Skin epidermis (tissue), 12 donors: Measurements from ENCODE around the gene XPNPEP1.

Experiments used
- H3K27ac ChIP-seq, 21 experiments: fragments of 200-600 bp; sonication (generic) in 11 of 21; one replicate each; pipeline ENCODE4 v1.5.0; 2020; ENCODE audit warnings: mild to moderate bottlenecking in 3 of 21, inconsistent platforms in 2 of 21, moderate library complexity in 2 of 21
- H3K4me3 ChIP-seq, 7 experiments: fragments of 200-600 bp; sonication (generic) in 2 of 7; one replicate each; pipeline ENCODE4 v1.5.0; 2020; ENCODE audit warnings: inconsistent platforms in 2 of 7, mild to moderate bottlenecking in 2 of 7, moderate library complexity in 1 of 7

XPNPEP1 gene

DNA sequence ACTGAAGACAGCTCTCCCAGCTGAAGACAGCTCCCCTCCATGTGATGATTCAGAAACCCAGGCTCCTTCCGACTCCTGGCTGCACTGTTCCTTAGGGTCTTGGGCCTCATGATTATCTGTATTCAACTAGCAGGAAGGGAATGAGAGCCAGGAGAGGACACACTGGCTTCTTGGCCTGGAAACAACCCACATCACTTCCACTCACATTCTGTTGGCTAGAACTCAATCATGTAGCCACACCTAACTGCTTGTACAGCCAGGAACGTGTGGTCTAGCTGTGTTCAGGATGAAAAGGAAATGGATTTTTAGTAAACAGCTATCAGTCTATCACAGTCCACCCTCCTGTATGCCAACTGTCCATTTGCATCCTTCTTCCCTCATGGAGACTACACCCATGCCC is 30.5 kb upstream of the XPNPEP1 start:
- Histone ChIP-seq H3K27ac (peak overlapping the region in 1 of 21 experiments; percentile 35), H3K4me3 (no peak overlapping the region)

DNA sequence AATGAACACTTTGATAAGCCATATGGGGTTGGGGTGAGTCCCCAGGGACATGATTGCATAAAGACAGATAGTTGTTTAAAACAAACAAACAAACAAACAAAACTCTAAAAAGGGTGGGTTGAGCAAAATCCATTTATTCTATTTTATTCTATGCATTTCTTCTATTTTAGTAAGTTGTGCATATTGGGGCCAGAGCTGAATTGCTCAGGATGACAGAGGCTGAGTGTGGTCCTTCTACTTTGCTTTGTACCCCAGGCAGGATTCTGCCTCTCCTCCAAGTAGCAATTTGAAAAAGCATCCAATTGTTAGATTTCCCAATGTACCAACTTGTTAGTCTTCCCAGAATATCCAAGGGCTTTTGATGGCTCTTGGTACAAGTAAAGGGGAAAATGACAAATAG is 29.2 kb upstream of the XPNPEP1 start:
- Histone ChIP-seq H3K27ac (no peak overlapping the region), H3K4me3 (no peak overlapping the region)

DNA sequence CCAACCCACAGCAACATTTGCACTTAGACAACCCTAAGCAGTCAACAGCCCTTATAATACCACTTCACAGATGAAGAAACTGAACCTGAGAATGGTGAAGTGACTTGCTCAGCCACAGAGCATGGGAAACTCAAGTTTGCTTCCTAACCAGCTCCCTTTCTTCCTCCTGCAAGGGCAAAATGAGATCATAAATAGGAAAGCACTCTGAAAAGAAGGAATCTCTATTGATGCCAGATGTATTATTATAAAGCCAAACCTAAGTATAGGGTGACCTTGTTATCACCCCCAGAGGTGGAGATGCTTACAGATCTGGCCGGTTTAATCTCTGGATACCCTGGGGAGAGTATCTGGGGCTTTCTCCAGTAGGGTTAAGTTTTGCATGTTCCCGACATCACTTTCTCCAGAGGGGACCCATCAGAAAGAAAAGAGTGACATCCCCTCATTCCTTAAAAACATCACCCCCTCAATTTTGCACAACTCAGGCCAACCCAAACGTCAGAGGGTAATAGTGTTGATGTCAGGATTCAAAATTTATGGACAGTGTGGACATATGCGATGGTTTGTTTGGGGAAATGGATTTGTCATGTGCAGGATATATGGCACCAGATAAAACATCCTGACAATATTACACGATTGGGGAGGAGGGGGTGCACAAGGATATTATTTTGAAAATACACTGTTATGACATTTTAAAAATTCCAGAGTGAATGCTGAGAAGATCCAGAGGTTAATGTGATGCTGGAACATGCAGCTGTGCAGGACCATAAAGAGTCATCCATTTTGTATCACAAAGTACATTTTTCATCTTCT is 24.0 kb upstream of the XPNPEP1 start:
- Histone ChIP-seq H3K27ac (no peak overlapping the region), H3K4me3 (no peak overlapping the region)

DNA sequence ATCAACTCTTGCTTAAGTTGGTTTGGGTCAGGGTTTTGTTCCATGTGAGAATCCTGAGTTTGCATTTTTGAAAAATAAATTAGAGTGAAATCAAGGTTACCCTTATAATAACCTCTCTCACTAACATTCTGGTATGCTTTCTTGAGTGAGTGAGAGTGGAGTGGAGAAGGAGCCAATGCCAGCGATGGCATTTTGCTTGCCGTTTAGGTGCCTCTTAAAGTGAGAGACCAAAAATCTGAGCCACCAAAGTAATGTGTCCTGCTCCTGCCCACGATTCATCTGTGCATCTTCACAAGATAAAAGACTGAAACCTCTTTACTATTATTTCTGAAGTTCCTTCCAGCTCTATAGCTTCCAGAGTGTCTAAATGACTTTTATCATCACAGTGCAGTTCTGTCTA is 23.4 kb upstream of the XPNPEP1 start:
- H3K4me3 ChIP-seq: no peak overlapping the region
- H3K27ac ChIP-seq: no peak overlapping the region

DNA sequence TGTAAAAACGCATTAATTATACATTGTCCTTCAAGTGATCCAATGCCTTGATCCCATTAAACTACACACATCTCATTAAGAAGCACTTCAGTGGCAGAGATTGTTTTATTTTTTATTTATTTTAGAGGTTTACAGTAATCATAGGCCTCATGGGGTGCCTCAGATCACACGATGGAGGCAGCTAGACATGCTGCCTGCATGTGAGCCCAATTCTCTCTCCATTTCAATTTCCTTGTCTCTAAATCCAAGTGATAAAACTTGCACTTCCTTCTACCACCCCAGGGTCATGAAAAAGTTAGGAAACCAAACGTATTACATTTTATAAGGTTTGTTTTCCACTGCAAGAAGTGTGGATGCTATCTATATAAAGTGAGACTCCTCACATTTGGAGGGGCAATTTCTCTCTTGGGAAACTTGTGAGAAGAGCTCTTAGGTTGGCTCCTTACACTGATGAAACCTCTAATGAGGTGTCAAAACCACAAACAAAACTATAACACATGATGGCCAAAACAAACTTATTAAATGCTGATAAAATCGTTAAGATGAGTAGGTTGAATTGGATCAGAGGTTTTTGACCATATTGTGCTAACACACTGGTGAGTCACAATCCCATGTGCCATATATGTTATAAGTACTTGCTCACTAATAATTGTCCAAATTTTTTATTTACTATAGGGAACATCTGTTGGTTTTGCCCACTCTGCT is 22.3 kb upstream of the XPNPEP1 start:
- Histone ChIP-seq H3K4me3 (no peak overlapping the region), H3K27ac (no peak overlapping the region)

DNA sequence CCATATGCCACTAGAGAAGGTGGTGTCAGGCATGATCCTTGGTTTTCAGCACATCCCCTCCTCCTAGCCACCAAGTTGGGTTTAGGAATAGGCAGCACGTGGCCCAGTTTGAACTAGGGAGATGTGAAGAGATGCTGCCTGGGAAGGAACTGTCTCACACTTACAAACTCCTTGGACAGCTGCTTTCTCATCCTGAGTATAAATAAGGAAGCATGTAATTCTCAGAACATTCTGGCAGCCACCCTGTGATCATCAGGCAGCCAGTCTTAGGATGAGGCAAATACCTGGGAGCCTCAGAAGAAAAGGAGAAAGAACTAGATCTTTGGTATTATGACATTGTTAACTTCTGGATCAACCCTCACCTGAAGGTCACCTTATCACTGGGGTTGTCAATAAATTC is 21.3 kb upstream of the XPNPEP1 start:
- Histone ChIP-seq H3K4me3 (no peak overlapping the region), H3K27ac (no peak overlapping the region)

DNA sequence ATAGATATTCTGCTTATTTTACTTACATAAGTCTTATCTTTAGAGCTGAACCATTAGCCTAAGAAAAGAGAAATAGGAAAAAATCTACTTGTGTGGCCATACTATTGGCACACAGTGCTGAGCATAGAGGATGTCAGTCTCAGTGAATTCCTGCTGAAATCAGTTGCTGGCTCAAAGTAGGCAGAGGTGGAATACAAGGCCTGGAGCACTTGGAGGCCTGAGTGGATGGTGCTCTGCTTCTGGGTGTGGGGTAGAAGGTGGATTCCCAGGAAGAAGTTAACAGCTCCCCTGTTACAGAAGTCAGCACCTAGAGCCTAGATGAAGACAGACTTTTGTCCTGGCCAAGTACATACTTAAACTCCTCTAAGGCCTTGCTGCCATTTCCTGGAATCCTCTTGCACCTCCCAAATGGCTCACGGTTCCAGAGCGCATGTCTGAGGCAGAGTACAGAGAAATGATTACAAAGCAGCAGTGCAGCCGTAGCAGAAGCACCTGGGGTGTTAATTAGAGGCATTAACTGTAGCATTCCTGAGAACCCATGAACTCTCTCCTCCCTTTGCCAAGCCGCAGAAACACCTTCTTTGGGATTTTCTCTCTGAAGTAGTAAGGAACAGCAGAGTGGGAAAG is 18.0 kb upstream of the XPNPEP1 start:
- Histone ChIP-seq H3K27ac (peak overlapping the region in 1 of 21 experiments; percentile 42), H3K4me3 (no peak overlapping the region)

DNA sequence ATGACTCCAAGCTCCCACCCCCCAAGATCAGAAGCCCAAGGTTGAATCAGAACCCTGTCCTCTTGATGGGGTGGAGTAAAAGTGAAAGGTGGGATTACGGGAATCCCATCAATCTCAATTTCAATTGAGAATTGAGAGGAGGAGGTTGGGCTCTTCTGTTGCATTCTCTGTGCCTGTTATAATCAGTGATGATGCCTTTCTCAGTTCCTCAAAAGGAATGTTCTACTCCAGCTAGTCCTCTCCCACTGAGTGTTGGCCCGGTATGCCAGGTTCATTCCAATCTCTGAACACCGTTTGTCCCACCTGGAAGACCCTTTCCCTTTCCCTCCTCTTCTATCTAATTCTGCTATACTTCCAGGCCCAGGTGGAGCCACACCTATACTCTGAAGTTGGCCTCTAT is 17.2 kb upstream of the XPNPEP1 start:
- Histone ChIP-seq H3K4me3 (no peak overlapping the region), H3K27ac (no peak overlapping the region)

DNA sequence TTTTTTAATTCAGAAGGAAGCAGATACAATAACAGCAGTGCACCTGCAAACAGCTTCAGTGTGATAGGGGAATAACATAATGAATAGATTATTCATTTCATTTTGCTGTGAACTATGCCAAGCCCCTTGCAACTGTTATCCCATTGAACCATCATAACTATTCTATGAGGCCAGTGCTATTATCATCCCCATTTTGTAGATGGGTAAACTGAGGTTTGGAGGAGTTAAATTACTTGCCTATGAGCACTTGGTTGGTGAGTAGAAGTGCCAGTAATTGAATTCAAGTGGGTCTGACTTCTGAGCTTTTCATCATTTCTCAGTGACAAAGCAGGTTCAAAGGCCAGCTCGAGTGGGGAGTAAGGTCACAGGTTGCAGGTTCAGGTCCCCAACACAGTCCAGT is 16.8 kb upstream of the XPNPEP1 start:
- Histone ChIP-seq H3K4me3 (no peak overlapping the region), H3K27ac (no peak overlapping the region)

DNA sequence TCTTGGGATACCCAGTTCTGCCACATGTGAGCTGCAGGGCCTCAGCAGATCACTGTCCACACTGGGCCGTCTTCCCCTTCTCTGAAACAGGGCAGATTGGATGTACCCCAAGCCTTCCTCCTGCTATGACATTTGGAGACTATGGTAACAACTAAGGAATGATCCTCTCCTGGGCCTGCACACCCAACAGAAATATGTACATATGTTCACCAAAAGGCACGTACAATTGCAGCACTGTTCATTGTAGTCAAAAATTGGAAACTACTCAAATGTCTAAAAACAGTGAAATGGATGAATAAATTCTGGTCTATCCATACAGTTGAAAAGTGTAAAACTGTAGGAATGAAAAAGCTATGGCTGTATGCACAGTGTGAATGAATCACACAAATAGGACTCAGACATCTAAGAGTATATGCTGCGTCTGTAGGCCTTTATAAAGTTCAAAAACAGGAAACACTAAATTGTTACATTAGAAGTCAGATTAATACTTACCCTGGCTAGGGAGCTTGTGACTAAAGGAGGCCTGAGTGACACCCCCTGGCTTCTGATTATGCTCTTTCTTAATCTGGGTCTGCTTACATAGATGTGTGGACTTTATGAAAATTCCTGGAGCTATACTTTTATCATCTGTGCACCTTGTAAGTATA is 16.1 kb upstream of the XPNPEP1 start:
- no peak overlapping the region for H3K27ac ChIP-seq
- no peak overlapping the region for H3K4me3 ChIP-seq

DNA sequence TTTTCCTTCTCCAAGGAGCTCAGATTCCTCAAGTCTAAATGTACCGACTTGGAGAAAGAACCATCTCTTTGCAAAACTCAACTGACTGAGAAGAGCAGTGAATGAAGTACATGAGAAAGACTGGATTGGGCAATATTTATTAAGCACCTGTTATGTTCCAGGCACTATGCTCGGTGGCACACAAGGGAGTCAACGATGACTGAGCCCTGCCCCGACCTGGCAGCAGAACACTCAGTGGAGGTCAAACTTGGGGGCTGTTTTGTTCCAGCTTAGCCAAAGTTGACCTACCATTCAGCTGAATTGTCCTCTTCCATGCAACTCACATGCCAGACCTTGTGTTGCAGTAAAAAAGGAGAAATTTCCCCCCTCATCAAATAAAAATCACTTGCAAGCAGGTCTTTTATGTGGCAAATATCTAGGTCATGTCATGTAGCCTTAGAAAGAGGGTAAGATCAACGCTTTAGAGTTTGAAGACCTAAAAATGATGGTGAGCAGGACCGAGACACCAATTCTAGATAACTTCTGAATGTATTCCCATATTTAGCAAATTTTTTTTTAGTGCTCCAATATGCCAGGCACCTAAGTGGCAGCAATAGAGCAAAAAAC is 14.3 kb upstream of the XPNPEP1 start:
- no peak overlapping the region for H3K4me3 ChIP-seq
- no peak overlapping the region for H3K27ac ChIP-seq

DNA sequence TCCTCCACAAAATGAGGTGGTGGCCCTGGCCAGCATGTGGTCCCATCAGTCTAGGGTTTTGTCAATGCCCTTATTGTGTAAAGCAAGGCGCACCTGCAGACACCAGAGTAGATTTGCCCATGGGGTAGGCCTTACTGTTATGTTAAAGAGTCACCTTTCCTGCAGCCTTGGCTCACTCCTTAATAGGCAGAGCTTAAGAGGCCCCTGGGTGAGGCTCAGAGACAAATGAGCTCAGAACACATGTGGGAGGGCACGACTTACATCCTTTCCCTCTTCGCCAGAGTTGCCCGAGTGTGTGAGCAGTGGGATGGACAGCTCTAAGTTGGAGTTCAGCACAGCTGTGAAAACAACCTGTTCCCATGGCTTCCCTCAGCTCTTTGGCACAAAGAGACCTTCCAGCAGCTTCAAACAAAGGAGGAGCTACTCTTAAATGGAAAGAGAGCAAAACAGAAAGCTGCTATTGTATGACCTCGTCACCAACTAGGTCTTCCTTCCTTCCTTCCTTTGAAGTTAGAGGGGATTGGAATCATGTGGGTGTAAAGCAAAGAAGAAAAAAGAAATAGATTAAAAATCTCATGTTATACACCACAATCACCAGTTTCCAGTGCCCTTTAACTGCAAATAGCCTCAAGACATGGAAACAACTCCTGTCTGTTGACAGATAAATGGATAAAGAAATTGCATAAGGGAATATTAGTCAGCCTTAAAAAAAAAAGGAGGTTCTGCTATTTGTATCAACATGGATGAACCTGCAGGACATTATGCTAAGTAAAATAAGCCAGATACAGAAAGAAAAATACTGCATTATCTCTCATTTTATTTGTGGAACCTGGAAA is 11.9 kb upstream of the XPNPEP1 start:
- H3K27ac ChIP-seq: peak overlapping the region in 10 of 21 experiments; percentile 1 to 69 (median 38)
- no peak overlapping the region for H3K4me3 ChIP-seq

DNA sequence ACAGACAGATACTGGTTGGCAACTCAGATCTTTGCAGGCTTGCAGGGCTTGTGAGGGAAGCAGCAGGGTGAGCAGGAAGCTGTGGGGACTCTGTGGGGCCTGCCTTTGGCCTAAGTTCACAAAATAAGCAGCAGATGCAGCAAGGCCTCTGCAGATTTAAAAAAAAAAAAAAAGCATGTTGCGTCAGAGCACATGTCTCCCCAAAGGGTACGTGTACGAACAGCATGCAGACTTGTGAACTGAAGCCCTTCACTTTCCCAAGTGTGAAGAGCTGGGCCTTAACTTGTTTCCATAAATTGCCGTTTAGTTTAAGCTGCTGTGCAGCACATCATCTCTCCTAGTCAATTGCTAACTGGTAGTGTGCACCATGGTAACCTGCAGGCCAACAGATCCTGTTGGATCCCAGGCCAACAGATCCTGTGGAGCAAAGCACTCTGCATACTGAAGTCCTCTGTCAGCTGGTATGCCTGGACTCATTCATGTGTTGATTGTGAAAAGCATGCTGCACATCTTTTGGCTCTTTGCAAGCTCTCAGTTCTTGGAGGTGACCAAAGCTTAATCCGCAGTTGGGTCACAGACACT is 10.8 kb upstream of the XPNPEP1 start:
- peak overlapping the region in 6 of 21 experiments; percentile 11 to 69 (median 48) for H3K27ac ChIP-seq

DNA sequence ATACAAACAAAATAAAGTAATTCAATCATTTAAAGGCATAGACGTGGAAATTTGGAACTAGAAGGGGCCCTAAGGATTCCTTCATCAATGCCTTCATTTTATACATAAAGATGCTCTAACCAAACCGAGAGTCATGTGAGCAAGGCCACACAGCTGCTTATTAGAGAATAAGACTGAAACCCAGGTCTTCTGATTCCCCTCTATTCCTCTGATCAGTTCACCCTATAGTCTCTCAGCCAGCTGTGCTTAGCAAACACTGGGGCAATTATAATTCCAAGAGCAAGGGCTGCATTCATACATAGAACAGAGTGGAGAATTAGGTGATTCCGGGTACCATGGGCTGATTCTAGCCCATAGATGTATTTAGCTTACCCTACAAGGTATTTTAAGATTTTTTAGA is 9.7 kb upstream of the XPNPEP1 start:
- H3K27ac ChIP-seq: peak overlapping the region in 2 of 21 experiments; percentile 25 to 68
- no peak overlapping the region for H3K4me3 ChIP-seq

More for the DNA sequence above, 10.8 kb upstream of the XPNPEP1 start:
- H3K4me3 ChIP-seq: no peak overlapping the region

DNA sequence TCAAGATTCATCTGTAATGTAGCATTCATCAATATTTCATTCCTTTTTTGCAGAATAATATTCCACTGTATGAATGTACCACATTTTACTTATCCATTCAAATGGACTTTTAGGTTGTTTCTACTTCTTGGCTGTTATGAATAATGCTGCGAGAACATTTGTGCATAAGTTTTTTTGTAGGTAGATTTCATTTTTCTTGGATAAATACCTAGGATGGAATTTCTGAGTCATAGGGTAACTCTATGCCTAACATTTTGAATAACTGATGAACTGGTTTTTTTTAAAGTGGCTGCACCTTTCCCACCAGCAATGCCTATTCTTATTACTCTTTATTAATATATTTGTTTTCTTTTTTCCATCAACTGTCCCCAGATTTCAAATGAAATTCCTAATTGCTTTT is 9.1 kb upstream of the XPNPEP1 start:
- Histone ChIP-seq H3K27ac (peak overlapping the region in 1 of 21 experiments; percentile 68), H3K4me3 (no peak overlapping the region)

DNA sequence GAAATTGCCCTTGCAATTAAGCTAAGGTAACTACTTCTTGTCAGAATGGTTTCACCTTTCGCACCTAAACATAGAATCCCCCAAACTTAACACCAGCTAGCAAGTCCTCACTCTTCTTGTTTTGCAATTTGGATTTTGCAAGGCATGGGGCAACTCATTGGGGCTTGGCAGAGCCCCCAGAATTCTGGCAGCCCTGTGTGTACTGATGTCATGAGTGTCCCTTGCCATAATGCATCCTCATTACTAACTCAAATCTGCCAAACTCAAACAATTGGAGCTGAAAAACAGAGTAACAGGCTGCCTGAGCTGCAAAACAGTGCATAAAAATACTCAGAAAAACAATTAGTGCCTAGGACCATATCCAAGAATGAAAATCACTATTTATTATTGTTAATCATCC is 7.9 kb upstream of the XPNPEP1 start:
- no peak overlapping the region for H3K4me3 ChIP-seq
- H3K27ac ChIP-seq: no peak overlapping the region

DNA sequence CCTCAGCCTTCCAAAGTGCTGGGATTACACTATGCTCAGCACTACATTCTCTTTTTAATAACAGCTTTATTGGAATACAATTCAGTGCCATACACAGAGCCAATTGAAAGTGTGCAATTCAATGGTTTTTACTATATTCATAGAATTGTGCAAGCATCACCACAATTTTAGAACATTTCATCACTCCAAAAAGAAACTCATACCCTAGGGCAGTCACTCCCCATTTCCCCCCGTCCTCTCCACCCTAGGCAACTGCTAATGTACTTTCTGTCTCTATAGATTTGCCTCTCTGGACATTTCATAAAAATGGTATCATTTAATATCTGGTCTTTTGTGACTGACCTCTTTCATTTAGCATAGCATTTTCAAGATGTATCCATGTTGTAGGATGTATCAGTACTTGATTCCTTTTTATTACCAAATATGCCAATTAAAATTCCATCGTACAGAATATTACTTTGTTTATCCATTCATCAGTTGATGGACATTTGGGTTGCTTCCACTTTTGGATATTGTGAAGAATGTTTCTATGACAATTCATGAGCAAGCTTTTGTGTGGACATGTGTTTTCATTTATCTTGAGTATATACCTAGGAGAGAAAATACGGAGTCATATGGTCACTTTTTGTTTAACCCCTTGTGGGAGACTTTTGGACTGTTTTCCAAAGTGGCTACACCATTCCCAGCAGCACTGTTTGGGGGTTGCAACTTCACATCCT is 6.3 kb upstream of the XPNPEP1 start:
- H3K27ac ChIP-seq: peak overlapping the region in 1 of 21 experiments; percentile 40
- H3K4me3 ChIP-seq: no peak overlapping the region

DNA sequence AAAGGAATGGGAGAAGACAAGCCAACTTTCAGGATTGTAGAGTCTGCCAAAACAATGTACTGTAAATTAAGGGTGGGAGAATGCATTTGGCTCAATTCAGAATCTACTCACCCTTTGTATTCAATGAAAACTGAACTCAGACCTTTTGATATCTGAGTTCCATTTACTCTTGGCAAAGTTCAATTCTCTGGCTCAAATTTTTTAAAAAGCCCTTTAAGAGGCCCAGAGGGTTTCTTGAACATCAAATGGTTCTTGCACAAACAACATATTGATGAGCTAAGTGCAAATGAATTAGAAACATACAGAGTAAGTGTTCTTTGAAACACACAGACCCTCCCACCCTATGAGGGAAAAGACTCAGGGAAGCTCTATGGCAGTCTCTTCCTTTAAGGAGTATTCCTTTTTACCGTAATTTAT is 5.2 kb upstream of the XPNPEP1 start:
- Histone ChIP-seq H3K27ac (peak overlapping the region in 2 of 21 experiments; percentile 1 to 20), H3K4me3 (no peak overlapping the region)
